SK-N-SH (cell line): ENCODE data around the gene GFPT1. TPM values are rescaled to one million over a fixed set of nuclear protein-coding genes. Genes with fewer than 3 reads are reported as not detected.

ENCODE experiments used
- CTCF ChIA-PET: fragments of 300-600, 350-600 bp; formaldehyde crosslinking; extraction: SDS; loops from one replicate; lab custom pipeline; 2021; lab: Yijun Ruan, JAX
- POLR2A ChIA-PET: fragments of 350-600 bp; sonication (Branson Sonifier 250); formaldehyde crosslinking; extraction: SDS; loops from one replicate; lab custom pipeline; 2020; ENCODE audit warnings: antibody characterized with exemption, inconsistent platforms; lab: Yijun Ruan, JAX
- DNase-seq: peaks from one replicate; pipeline ENCODE4 v3.0.0; 2012
- H2AFZ ChIP-seq: fragments of 200-600 bp; sonication (generic); 2 replicates; pipeline ENCODE4 v1.8.1; 2016; ENCODE audit warnings: antibody characterized with exemption, mild to moderate bottlenecking, low read depth
- H3F3A ChIP-seq: fragments of 200-600 bp; sonication (generic); replicated peaks from 2 replicates; pipeline ENCODE3; 2016; ENCODE audit warnings: antibody characterized with exemption, mild to moderate bottlenecking; ENCODE audit not compliant: insufficient read depth
- H3K27ac ChIP-seq, 2 experiments: fragments of 200-500 bp in 1 of 2; fragments of 200-600 bp in 1 of 2; sonication (Bioruptor generic) in 1 of 2; sonication (generic), shearing (Covaris generic) in 1 of 2; 2 replicates each; pipeline versions ENCODE4 v1.5.1 to v1.6.1; 2014 to 2016; ENCODE audit warnings: low read depth in 2 of 2, inconsistent platforms in 1 of 2, low read length in 1 of 2, mild to moderate bottlenecking in 1 of 2, mixed read lengths in 1 of 2
- H3K27me3 ChIP-seq: fragments of 200-600 bp; sonication (generic), shearing (Covaris generic); 2 replicates; pipeline ENCODE4 v1.6.1; 2016; ENCODE audit warnings: mixed run types; ENCODE audit not compliant: insufficient read depth
- H3K36me3 ChIP-seq, 2 experiments: fragments of 200-500 bp in 1 of 2; fragments of 200-600 bp in 1 of 2; sonication (Bioruptor generic) in 1 of 2; sonication (generic) in 1 of 2; replicated peaks in 1 of 2; 2 replicates each; pipeline versions ENCODE3 to v1.5.1; 2014 to 2016; ENCODE audit warnings: low read length in 1 of 2, mild to moderate bottlenecking in 1 of 2; ENCODE audit not compliant: insufficient read depth in 2 of 2, control insufficient read depth in 1 of 2
- H3K4me1 ChIP-seq, 2 experiments: fragments of 200-500 bp in 1 of 2; fragments of 200-600 bp in 1 of 2; sonication (Bioruptor generic) in 1 of 2; sonication (generic), shearing (Covaris generic) in 1 of 2; 2 replicates each; pipeline versions ENCODE4 v1.5.1 to v1.6.1; 2014 to 2016; ENCODE audit warnings: low read depth in 1 of 2, low read length in 1 of 2, mixed run types in 1 of 2; ENCODE audit not compliant: insufficient read depth in 2 of 2, control insufficient read depth in 1 of 2
- H3K4me2 ChIP-seq: fragments of 200-600 bp; sonication (generic), shearing (Covaris generic); 2 replicates; pipeline ENCODE4 v1.6.1; 2017; ENCODE audit warnings: mixed run types
- H3K4me3 ChIP-seq, 2 experiments: fragments of 200-500 bp in 1 of 2; fragments of 200-600 bp in 1 of 2; sonication (Bioruptor generic) in 1 of 2; sonication (generic), shearing (Covaris generic) in 1 of 2; 2 replicates each; pipeline versions ENCODE4 v1.5.1 to v1.8.1; 2014 to 2016; ENCODE audit warnings: low read depth in 2 of 2, inconsistent platforms in 1 of 2, low read length in 1 of 2, mild to moderate bottlenecking in 1 of 2, mixed read lengths in 1 of 2, moderate library complexity in 1 of 2
- H3K79me2 ChIP-seq: fragments of 200-600 bp; sonication (generic); 2 replicates; pipeline ENCODE4 v1.8.1; 2017; ENCODE audit warnings: mild to moderate bottlenecking; ENCODE audit not compliant: insufficient read depth
- H3K9ac ChIP-seq: fragments of 200-600 bp; sonication (generic); 2 replicates; pipeline ENCODE4 v1.6.1; 2017; ENCODE audit warnings: mixed run types
- H3K9me2 ChIP-seq: fragments of 200-600 bp; sonication (generic); 2 replicates; pipeline ENCODE4 v1.6.1; 2017; ENCODE audit warnings: mixed run types
- H3K9me3 ChIP-seq: fragments of 200-600 bp; sonication (generic); 2 replicates; pipeline ENCODE4 v1.6.1; 2017; ENCODE audit warnings: mixed run types, mild to moderate bottlenecking, moderate library complexity
- H4K20me1 ChIP-seq: fragments of 200-600 bp; sonication (generic); 2 replicates; pipeline ENCODE4 v1.6.1; 2017; ENCODE audit warnings: mild to moderate bottlenecking, mixed run types; ENCODE audit not compliant: insufficient read depth
- FOXJ3 ChIP-seq: sonication (generic); formaldehyde crosslinking; IDR thresholded peaks from 2 replicates; pipeline ENCODE4 v1.5.1; 2020; ENCODE audit warnings: mild to moderate bottlenecking, missing genetic modification reagents
- GABPA ChIP-seq: IDR thresholded peaks from 2 replicates; pipeline ENCODE4 v1.4.0; 2012; ENCODE audit warnings: low read depth, mild to moderate bottlenecking
- MEF2A ChIP-seq: IDR thresholded peaks from 2 replicates; pipeline ENCODE4 v1.4.0; 2012; ENCODE audit warnings: low read depth, borderline replicate concordance
- NFIC ChIP-seq: IDR thresholded peaks from 2 replicates; pipeline ENCODE4 v1.4.0; 2012; ENCODE audit warnings: borderline replicate concordance
- NRF1 ChIP-seq: IDR thresholded peaks from 2 replicates; pipeline ENCODE4 v1.6.1; 2012; ENCODE audit warnings: low read depth, mild to moderate bottlenecking, low read length
- POLR2AphosphoS5 ChIP-seq: IDR thresholded peaks from 2 replicates; pipeline ENCODE4 v1.6.1; 2012; ENCODE audit warnings: low read depth, low read length
- RCOR1 ChIP-seq: fragments of 150-350 bp; IDR thresholded peaks from 2 replicates; pipeline ENCODE4 v1.6.1; 2017; ENCODE audit warnings: antibody characterized with exemption, low read length
- TAF1 ChIP-seq: IDR thresholded peaks from 2 replicates; pipeline ENCODE4 v1.6.1; 2012; ENCODE audit warnings: low read depth, mild to moderate bottlenecking, low read length, moderate library complexity, borderline replicate concordance
- TCF12 ChIP-seq: IDR thresholded peaks from 2 replicates; pipeline ENCODE4 v1.4.0; 2012
- WGBS: methylation state at CpG from one replicate; pipeline ENCODE4 v1.1.6; 2017; ENCODE audit warnings: low lambda C conversion rate; 5-methylcytosine and 5-hydroxymethylcytosine counted together
- polyA plus RNA-seq, 3 experiments: library from polyadenylated mRNA; depleted of rRNA; stranded (reverse); fragments of >200 nt; gene quantifications; 2 replicates each; pipeline ENCODE4 v1.2.3, GENCODE V29; 2012
- TF ChIP-seq, protein P1 (sequence below): IDR thresholded peaks from 2 replicates; pipeline ENCODE4; 2012
- TF ChIP-seq, protein P2 (sequence below): IDR thresholded peaks from 2 replicates; pipeline ENCODE4 v1.4.0; 2012; ENCODE audit warnings: low read depth, borderline replicate concordance
- TF ChIP-seq, protein P3 (sequence below): fragments of 150-350 bp; IDR thresholded peaks from 2 replicates; pipeline ENCODE4 v1.6.1; 2016; ENCODE audit warnings: mild to moderate bottlenecking, low read depth, low read length

Gene GFPT1
- polyA plus RNA-seq, 1 of the 3 experiments (the other 2 are of a cell fraction) = 6.0 TPM

DNA sequence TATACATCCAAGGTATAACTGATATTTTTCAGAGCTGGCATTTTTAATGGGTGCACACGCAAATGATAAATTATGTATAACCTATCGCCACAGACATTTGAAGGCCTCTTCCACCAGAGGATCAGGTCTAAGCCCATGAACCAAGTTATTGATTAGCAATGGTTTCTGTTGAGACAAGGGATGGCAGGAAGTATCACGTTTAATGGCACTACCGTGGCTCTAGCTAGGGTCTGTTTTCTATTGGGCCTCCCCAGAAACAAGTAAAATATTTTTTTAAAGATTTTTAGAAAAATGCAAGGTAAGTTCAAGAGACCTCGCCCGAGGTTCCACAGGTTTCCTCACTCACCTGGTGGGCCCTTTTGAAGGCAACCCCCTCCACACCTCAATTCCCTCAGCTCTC, 667 bp downstream of the GFPT1 start (continued):
- TF ChIP-seq, protein P1, sequence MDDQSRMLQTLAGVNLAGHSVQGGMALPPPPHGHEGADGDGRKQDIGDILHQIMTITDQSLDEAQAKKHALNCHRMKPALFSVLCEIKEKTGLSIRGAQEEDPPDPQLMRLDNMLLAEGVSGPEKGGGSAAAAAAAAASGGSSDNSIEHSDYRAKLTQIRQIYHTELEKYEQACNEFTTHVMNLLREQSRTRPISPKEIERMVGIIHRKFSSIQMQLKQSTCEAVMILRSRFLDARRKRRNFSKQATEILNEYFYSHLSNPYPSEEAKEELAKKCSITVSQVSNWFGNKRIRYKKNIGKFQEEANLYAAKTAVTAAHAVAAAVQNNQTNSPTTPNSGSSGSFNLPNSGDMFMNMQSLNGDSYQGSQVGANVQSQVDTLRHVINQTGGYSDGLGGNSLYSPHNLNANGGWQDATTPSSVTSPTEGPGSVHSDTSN = no peak
- TF ChIP-seq, protein P2, sequence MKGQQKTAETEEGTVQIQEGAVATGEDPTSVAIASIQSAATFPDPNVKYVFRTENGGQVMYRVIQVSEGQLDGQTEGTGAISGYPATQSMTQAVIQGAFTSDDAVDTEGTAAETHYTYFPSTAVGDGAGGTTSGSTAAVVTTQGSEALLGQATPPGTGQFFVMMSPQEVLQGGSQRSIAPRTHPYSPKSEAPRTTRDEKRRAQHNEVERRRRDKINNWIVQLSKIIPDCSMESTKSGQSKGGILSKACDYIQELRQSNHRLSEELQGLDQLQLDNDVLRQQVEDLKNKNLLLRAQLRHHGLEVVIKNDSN = no peak
- TF ChIP-seq TCF12 = no peak
- TF ChIP-seq, protein P3, sequence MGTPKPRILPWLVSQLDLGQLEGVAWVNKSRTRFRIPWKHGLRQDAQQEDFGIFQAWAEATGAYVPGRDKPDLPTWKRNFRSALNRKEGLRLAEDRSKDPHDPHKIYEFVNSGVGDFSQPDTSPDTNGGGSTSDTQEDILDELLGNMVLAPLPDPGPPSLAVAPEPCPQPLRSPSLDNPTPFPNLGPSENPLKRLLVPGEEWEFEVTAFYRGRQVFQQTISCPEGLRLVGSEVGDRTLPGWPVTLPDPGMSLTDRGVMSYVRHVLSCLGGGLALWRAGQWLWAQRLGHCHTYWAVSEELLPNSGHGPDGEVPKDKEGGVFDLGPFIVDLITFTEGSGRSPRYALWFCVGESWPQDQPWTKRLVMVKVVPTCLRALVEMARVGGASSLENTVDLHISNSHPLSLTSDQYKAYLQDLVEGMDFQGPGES = no peak
- TF ChIP-seq, all 33 proteins: peak for 0

DNA sequence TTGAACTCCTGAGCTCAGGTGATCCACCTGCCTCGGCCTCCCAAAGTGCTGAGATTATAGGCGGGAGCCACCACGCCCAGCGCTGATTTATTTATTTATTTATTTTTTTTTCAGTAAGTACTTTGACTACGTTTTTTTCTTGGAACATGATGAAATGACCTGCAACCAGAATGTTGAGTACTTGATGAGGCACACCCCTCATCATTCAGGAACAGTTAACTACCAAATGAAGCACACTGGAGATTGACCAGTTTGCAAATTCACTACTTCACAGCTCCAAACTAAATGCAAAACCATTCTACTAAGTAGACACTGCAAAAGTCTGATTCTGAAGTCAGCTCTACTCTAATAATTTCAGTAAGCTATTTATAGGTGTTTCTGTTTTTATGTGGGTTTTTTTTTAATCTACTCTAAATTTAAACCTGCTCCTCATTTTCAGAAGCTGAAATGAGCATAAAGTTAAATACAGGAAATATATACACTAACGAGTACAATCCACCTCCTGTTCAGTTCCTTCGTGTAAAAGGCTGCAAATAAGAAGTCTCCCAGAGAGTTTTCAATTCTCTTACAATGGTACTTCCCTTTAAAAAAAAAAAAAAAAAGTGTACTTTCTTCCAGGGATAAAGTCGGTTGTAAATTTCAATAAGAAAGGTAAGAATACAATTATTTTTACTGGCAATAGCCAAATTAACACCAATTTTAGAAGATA, 1.4 kb downstream of the GFPT1 start:
- no peak for TF ChIP-seq GABPA
- TF ChIP-seq MEF2A = no peak
- no peak for TF ChIP-seq NRF1
- no peak for TF ChIP-seq FOXJ3 (CRISPR knock-in tag)
- TF ChIP-seq, protein P1 = no peak
- TF ChIP-seq POLR2AphosphoS5 = no peak
- TF ChIP-seq RCOR1 = no peak
- TF ChIP-seq, protein P2 = no peak
- no peak for TF ChIP-seq NFIC
- TF ChIP-seq TCF12 = no peak
- TF ChIP-seq TAF1 = no peak
- TF ChIP-seq, all 33 proteins: peak for 0
- Histone ChIP-seq H3K4me3 (peak overlapping the region; percentile 77 to 92; a peak in 3 of 4 replicates), H3K9me2 (no peaks in the 10 kb centered on the region), H2AFZ (no peak overlapping the region), H3F3A (peaks cover 13% of the 10 kb centered on the region), H3K79me2 (peaks cover 68% of the 10 kb centered on the region), H3K9me3 (no peaks in the 10 kb centered on the region), H3K27ac (peak overlapping the region in 1 of 2 experiments; percentile 79; a peak in 1 of 4 replicates), H3K4me1 (peaks cover 6 to 20% of the 10 kb centered on the region in 2 experiments; a peak in 3 of 4 replicates), H3K36me3 (peaks cover 6 to 8% of the 10 kb centered on the region in 2 experiments), H4K20me1 (peaks cover 40% of the 10 kb centered on the region), H3K9ac (peak overlapping the region; percentile 92; the same call in 1 of the 2 replicates), H3K4me2 (peak overlapping the region; percentile 87), H3K27me3 (no peaks in the 10 kb centered on the region)
- ChIA-PET POLR2A (interaction anchor here (0.6 to 1.7 kb wide), 2 partner anchors 47 to 52 kb away, joined by 6 read pairs; partner anchors contain the start of gene NFU1), CTCF (interaction anchor here (4.5 kb wide), 1 partner anchor 9 kb away, joined by 36 read pairs; no protein-coding TSS in a partner anchor)
- DNase-seq = no peak
- WGBS = 80% methylated on average over 8 of the region's 8 CpGs
